Stimulated activated CD4-positive, alpha-beta T cell treated with anti-CD3 and anti-CD28 coated beads, Interleukin-4, amount 100 ng/mL, for 48 hours (primary cell): ENCODE data around the gene TRPT1.

ENCODE experiments used
- DNase-seq, 2 donors: peaks; one replicate each; pipeline ENCODE4 v3.0.0-alpha.2; 2020; ENCODE audit warnings: low read depth in 2 of 2

TRPT1 gene

DNA sequence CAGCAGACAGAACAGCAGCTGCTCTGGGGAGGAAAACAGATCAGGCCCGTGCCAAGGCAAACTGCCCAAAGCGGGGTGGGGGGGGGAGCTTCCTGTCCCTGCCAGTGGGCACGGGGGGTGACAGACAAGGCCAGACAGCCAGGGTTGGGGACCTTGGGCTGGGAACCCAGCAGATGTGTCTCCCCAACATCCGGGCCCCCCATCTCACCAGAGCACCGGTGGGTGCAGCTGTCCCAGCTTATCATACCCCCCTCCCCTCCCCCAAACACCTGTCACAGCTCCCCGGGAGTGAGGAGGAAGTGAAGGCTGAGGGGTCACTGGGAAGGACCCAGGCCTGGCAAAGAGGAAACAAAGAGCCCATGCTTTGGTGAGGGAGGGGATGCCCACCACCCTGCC lies 19.4 kb upstream of the TRPT1 start:
- DNase-seq, result no peak

- DNase-seq, result no peak
Observed at GRCh38 chr11:64244966-64245365, 19.0 kb upstream of the TRPT1 start.

DNA sequence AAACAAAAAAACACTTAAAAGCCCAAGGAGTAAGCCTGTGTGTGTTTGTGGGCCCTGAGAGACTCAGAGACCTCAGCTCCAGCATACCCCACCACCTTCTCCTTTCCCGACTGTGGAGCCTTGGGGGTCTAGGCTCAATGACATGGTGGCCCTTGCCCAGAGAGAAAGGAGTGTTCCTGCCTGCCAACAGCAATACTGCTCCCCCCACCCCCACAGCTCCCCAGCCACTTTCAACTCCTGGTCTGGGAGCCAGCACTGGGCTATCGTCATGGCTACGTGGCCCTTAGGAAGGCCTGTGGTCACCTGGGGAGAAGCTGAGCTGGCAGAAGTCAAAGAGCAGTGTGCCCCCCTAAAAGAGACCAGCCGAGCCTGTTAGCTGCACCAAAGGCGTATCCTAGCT lies 18.1 kb upstream of the TRPT1 start:
- no peak for DNase-seq

DNA sequence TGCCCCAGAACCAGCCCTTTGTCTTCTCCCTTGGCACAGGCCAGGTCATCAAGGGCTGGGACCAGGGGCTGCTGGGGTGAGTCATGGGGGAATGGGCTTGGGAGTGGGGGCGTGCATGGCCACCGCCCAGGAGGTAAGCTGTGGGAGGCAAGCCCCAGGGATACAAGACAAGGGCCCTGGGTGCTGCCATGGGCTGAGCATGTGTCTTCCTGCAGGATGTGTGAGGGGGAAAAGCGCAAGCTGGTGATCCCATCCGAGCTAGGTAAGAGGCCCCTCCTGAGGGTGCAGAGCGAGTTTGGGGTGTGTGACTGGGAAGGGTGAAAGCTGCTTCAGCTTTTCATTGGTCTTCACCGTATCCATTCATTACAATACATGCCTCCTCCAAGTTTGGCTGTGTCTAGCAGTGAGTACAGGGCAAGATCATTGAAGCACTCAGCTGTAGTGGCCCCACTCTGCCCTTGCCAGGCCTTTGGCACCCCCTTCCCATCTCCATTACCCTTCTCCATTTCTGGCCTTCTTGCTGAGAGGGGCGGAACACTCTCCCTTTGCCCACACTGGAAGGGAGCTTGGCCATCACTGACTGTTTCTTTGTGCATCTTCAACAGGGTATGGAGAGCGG lies 17.4 kb upstream of the TRPT1 start:
- no peak for DNase-seq

DNA sequence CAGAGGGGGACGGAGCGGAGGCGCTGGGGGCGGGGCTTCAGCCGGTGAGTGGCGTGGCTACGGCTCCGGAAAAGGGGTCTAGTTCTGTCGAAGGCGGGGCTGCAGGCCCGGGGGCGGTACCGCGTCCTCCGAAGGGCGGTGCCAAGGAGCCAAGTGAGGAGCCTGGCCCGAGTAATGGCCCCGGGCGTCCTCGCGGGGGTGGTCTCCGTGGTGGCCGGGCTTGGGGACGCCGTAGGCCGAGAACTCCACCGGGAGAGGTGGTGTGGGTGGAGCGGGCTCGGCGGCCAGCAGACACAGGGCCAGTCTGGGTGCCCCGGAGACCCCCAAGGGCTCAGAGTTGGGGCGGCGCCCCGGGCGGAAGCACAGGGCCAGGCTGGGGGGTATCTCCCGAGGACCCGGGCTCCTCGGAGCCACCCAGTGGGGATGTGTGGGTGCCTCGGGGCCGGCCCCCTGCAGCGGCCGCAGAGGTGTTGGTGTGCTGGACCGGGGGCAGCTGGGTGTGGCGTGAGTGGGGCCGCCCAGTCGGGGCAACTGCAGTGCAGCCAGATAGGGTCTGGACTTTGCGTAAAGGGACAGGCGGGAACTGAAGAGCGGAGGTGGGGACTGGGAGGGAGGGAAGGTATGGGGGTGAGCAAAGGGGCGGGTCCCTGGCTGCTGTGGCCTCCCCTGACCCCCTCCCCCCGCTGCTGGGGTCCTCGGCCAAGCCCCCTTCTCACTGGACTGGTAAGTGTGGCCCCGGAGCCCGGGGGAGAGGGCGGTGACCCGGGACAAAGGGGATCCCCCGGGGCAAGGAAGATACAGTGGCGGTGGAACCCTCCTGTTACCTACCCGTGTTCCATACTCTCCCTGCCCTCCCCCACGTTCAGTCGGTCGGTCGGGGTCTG lies 15.7 kb upstream of the TRPT1 start:
- DNase-seq, result no peak

GRCh38 chr11:64241241-64241490 lies 15.2 kb upstream of the TRPT1 start:
- DNase-seq, result peak; percentile 99 to 100

- DNase-seq, result peak; percentile 97
Observed at GRCh38 chr11:64240435-64241240, 14.7 kb upstream of the TRPT1 start, which contains the start of gene FKBP2. Gene FKBP2, plus strand, starts transcription at chr11:64241095. Its CDS starts 1,293 bp downstream, at chr11:64242388.

GRCh38 chr11:64239662-64240434 lies 13.9 kb upstream of the TRPT1 start:
- no peak for DNase-seq

DNA sequence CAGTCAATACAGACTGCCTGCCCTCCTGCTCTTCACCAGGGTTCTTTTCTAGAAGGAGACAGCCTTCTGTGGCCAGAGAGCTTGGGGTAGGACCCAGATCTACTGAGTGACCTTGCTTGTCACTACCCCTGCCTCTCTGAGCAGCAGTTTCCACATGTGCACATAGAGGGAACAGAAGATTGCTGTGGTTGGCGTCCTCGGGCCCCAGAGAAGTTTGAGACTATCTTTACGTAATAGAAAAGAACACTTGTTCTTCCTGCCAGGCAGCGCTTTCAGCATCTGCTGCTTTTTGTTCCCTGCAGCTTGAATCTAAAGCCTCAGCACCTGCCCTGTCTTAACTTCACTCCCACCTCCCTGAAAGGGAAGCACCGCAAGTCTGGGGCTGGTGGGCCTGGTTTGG lies 13.0 kb upstream of the TRPT1 start:
- no peak for DNase-seq

- DNase-seq, result no peak
Observed at GRCh38 chr11:64238076-64238475, 12.1 kb upstream of the TRPT1 start.

GRCh38 chr11:64237484-64237951 lies 11.5 kb upstream of the TRPT1 start:
- DNase-seq, result no peak

GRCh38 chr11:64235437-64236161 lies 9.6 kb upstream of the TRPT1 start:
- no peak for DNase-seq

DNA sequence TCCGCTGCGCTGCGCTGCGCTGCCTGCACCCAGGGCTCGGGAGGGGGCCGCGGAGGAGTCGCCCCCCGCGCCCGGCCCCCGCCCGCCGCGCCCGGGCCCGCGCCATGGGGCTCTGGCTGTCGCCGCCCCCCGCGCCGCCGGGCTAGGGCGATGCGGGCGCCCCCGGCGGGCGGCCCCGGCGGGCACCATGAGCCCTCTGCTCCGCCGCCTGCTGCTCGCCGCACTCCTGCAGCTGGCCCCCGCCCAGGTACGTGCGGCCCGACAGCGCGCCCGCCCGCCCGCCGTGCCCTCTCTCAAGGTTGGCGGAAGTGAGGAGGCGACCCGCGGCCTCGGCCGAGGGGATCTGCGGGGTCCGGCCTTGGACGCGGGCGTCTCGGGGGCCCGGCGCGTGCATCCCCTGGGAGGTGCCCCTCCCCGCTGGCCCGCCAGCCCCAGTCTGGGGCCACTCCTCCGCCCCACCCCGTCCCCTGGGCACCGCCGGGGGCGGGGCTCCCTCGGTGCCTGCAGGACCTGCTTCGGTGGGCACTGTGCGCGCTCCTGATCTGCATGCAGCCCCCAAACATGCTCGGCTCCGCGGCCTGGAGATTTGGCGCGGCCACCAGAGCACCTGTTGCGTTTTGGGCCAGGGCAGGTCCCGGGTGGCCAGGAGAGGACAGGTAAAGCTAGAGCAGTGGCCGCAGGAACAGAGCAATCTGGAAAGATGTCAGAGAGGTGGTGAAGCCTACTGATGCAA lies 8.8 kb upstream of the TRPT1 start:
- DNase-seq, result no peak

DNA sequence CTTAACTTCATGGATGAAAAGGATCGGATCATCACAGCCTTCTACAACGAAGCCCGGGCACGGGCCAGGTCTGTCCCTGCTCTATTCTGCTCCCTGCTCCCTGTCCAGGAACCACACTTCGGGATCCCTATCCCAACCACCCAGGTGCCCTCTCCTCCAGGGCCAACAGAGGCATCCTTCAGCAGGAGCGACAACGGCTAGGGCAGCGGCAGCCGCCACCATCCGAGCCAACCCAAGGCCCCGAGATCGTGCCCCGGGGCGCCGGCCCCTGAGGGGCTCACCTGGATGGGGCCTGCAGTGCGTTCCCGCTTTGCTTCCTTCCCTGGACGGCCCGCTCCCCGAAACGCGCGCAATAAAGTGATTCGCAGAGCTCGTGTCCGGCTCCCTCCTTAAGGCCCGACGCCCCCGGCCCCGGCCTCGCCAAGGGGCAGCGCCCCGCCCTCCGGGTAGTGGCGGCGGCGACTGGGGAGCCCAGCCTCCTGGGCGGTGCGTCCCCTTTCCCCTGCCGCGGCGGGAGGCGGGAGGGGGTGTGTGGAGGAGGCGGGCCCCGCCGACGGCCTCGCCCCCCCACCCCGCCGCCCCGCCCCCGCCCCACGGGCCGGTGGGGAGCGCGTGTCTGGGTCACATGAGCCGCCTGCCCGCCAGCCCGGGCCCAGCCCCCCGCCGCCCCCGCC lies 8.1 kb upstream of the TRPT1 start, which contains the start of gene VEGFB:
VEGFB (plus strand) TSS at position 672 of the 674 bp plus-strand sequence. CDS start 250 bp downstream, outside the sequence.
- no peak for DNase-seq

GRCh38 chr11:64232967-64233315 lies 7.0 kb upstream of the TRPT1 start:
- no peak for DNase-seq

GRCh38 chr11:64232182-64232966 lies 6.4 kb upstream of the TRPT1 start:
- DNase-seq, result no peak

GRCh38 chr11:64231546-64231945 lies 5.6 kb upstream of the TRPT1 start:
- no peak for DNase-seq

- no peak for DNase-seq
Observed at GRCh38 chr11:64230985-64231365, 5.0 kb upstream of the TRPT1 start.
